Adrenal gland (tissue), 12 donors: ENCODE results near the gene LRPPRC. TPM values are rescaled to one million over a fixed set of nuclear protein-coding genes. Genes with fewer than 3 reads are reported as not detected.

Source experiments
- DNase-seq, 7 donors: peaks; one replicate each; pipeline ENCODE4 v3.0.0-alpha.2; 2019 to 2020
- H3K27ac ChIP-seq, 5 donors: fragments of 200-600 bp; sonication (generic) in 4 of 5; 1 replicate in 3 of 5; 2 replicates in 2 of 5; pipeline versions ENCODE4 v1.5.1 to v1.8.0; 2016 to 2020; ENCODE audit warnings: mild to moderate bottlenecking in 1 of 5
- H3K27me3 ChIP-seq: fragments of 200-600 bp; 2 replicates; pipeline ENCODE4 v1.8.0; 2021
- H3K36me3 ChIP-seq, 2 donors: fragments of 200-600 bp; replicated peaks in 1 of 2; 1 replicate in 1 of 2; 2 replicates in 1 of 2; pipeline versions ENCODE4 v1.5.1 to v1.8.0; 2018 to 2022
- H3K4me1 ChIP-seq, 2 donors: fragments of 200-600 bp; replicated peaks in 1 of 2; 1 replicate in 1 of 2; 2 replicates in 1 of 2; pipeline versions ENCODE4 v1.5.1 to v1.8.0; 2018 to 2021
- H3K4me3 ChIP-seq, 4 donors: fragments of 200-600 bp; sonication (generic) in 3 of 4; one replicate each; pipeline ENCODE4 v1.5.1; 2016 to 2018
- H3K9me3 ChIP-seq, 3 donors: fragments of 200-600 bp; sonication (generic) in 1 of 3; replicated peaks in 1 of 3; 1 replicate in 2 of 3; 2 replicates in 1 of 3; pipeline versions ENCODE4 v1.5.1 to v1.8.0; 2016 to 2021
- CTCF ChIP-seq, 6 experiments: fragments of 450-650 bp in 4 of 6; fragments of 200-600 bp in 2 of 6; sonication (generic) in 1 of 6; IDR thresholded peaks; 1 replicate in 5 of 6; 2 replicates in 1 of 6; pipeline versions ENCODE4 v1.5.1 to v1.8.0; 2016 to 2021; ENCODE audit warnings: antibody characterized with exemption in 6 of 6, mild to moderate bottlenecking in 2 of 6, moderate library complexity in 1 of 6
- POLR2A ChIP-seq, 2 donors: fragments of 450-650 bp; IDR thresholded peaks; one replicate each; pipeline ENCODE4 v1.6.1; 2017; ENCODE audit warnings: antibody characterized with exemption in 2 of 2, mild to moderate bottlenecking in 2 of 2, moderate library complexity in 1 of 2
- WGBS, 4 donors: extraction: QIAGEN DNeasy Blood & Tissue Kit in 2 of 4; methylation state at CpG; one replicate each; pipeline versions ENCODE4 v1.1.5 to v1.1.7; 2013 to 2017; 5-methylcytosine and 5-hydroxymethylcytosine counted together
- intact Hi-C, 2 donors: fragments of 100-400 bp; cut with DNase I; formaldehyde crosslinking; loops; one replicate each; pipeline versions ENCODE4 v1.14.1 to v1.15.0; 2022 to 2023
- polyA plus RNA-seq, 3 donors: library from polyadenylated mRNA; stranded (reverse); fragments of 200-250 nt in 2 of 3; fragments of 350-450 nt in 1 of 3; fragmentation: Illumina TruSeq in 1 of 3; extraction: RNeasy Lipid Tissue Mini Kit (QIAGEN cat#74804) in 1 of 3; gene quantifications; one replicate each; pipeline ENCODE4 v1.2.3, GENCODE V29; 2013 to 2014
- total RNA-seq, 9 donors: library from RNA; depleted of rRNA in 4 of 9; stranded (reverse); fragments of >200 nt in 4 of 9; fragments of 120-200 nt in 1 of 9; fragmentation: NEBNext Ultra II Directional in 1 of 9; extraction: Animal tissue kit (Norgen Biotek cat#: 25700) in 1 of 9; gene quantifications; one replicate each; pipeline versions ENCODE4 v1.1.0 to v1.2.4, GENCODE V29; 2013 to 2023
- donor health status: healthy with polysubstance abuse.
- donor health status: Bipolar disorder and iron deficiency.
- donor health status: DM: yes; HTN: yes; CAD: no.
- donor health status: DM: no; HTN: no; CAD: no.
- donor health status: DM: no; HTN: no; CAD: no.
- donor health status: DM: yes; HTN: yes; CAD: no.

Gene LRPPRC
- total and polyA plus RNA-seq, 12 donors = 18.3 to 113 (median 71.7) TPM

- Histone ChIP-seq H3K4me3 (no peak overlapping the region), H3K27me3 (no peaks in the 10 kb centered on the region), H3K36me3 (no peaks in the 10 kb centered on the region), H3K27ac (no peak overlapping the region), H3K9me3 (no peaks in the 10 kb centered on the region), H3K4me1 (peaks cover 7 to 29% of the 10 kb centered on the region in 2 donors)
- TF ChIP-seq CTCF (IDR thresholded peaks at IDR 0.05) (no peak), POLR2A (IDR thresholded peaks at IDR 0.05) (no peak)
- intact Hi-C loops = no loop called here
- no peak for DNase-seq
- 84 to 92% (median 87%) methylated on average over 5 of the region's 5 CpGs for WGBS, 4 donors
These were observed 2.4 kb downstream of the LRPPRC start for GRCh38 chr2:43993437-43993836.

GRCh38 chr2:43989545-43989944 lies 6.2 kb downstream of the LRPPRC start:
- Histone ChIP-seq H3K4me3 (no peak overlapping the region), H3K4me1 (peaks cover 2 to 18% of the 10 kb centered on the region in 2 donors), H3K9me3 (no peaks in the 10 kb centered on the region), H3K27ac (no peak overlapping the region), H3K27me3 (no peaks in the 10 kb centered on the region), H3K36me3 (no peaks in the 10 kb centered on the region)
- intact Hi-C loops = no loop called here
- 81 to 90% (median 88%) methylated on average over 4 of the region's 4 CpGs for WGBS, 4 donors
- no peak for DNase-seq
- TF ChIP-seq CTCF (IDR thresholded peaks at IDR 0.05) (no peak), POLR2A (IDR thresholded peaks at IDR 0.05) (no peak)

- no peak for DNase-seq
- Histone ChIP-seq H3K4me3 (no peak overlapping the region), H3K9me3 (no peaks in the 10 kb centered on the region), H3K36me3 (peaks cover 0 to 6% of the 10 kb centered on the region in 2 donors), H3K27ac (no peak overlapping the region), H3K27me3 (no peaks in the 10 kb centered on the region), H3K4me1 (peaks cover 0 to 17% of the 10 kb centered on the region in 2 donors)
- TF ChIP-seq POLR2A (IDR thresholded peaks at IDR 0.05) (no peak), CTCF (IDR thresholded peaks at IDR 0.05) (no peak)
- intact Hi-C loops = no loop called here
- 94 to 96% (median 94%) methylated on average over 6 of the region's 6 CpGs for WGBS, 4 donors
These were observed 9.2 kb downstream of the LRPPRC start for GRCh38 chr2:43986600-43986999.

- intact Hi-C loops = no loop called here
- no peaks in the 10 kb centered on the region for H3K27me3 ChIP-seq
- H3K4me1 ChIP-seq = peaks cover 0 to 17% of the 10 kb centered on the region in 2 donors
- no peak overlapping the region for H3K27ac ChIP-seq
- no peaks in the 10 kb centered on the region for H3K9me3 ChIP-seq
- DNase-seq = no peak
- peaks cover 0 to 9% of the 10 kb centered on the region in 2 donors for H3K36me3 ChIP-seq
- TF ChIP-seq CTCF (IDR thresholded peaks at IDR 0.05) (no peak), POLR2A (IDR thresholded peaks at IDR 0.05) (no peak)
- 98 to 100% (median 99%) methylated on average over 3 of the region's 3 CpGs for WGBS, 4 donors
- no peak overlapping the region for H3K4me3 ChIP-seq
These were observed 10.4 kb downstream of the LRPPRC start for GRCh38 chr2:43985359-43985758.
